GM12874 (cell line): ENCODE measurements around the gene FAM163A.

ENCODE experiments used
- CTCF ChIP-seq: IDR thresholded peaks from 2 replicates; pipeline ENCODE4 v1.5.1; 2011; ENCODE audit warnings: low read depth, mild to moderate bottlenecking, control low read depth, low read length, moderate library complexity; ENCODE audit not compliant: insufficient read depth

The FAM163A gene

GRCh38 chr1:179754041-179754624 is 11.0 kb downstream of the FAM163A start:
- no peak for TF ChIP-seq CTCF

- TF ChIP-seq CTCF: no peak
These were observed 14.8 kb downstream of the FAM163A start for GRCh38 chr1:179757933-179758332.

GRCh38 chr1:179760521-179760920 is 17.4 kb downstream of the FAM163A start:
- no peak for TF ChIP-seq CTCF

- no peak for TF ChIP-seq CTCF
These were observed 18.2 kb downstream of the FAM163A start for GRCh38 chr1:179761296-179761695.

GRCh38 chr1:179761846-179762640 is 19.0 kb downstream of the FAM163A start:
- no peak for TF ChIP-seq CTCF

GRCh38 chr1:179767177-179767581 is 24.1 kb downstream of the FAM163A start:
- TF ChIP-seq CTCF: no peak

GRCh38 chr1:179767996-179768395 is 24.9 kb downstream of the FAM163A start:
- TF ChIP-seq CTCF: no peak
